Measurements from ENCODE around the gene ANKK1. TPM values are rescaled to one million over a fixed set of nuclear protein-coding genes. Genes with fewer than 3 reads are reported as not detected.

Gene ANKK1
- polyA plus RNA-seq, 4 donors, result 0.18 to 0.73 (median 0.35) TPM

Other genes with a start within 250 kb of the ANKK1 start
- 10 to 100 TPM; 35.2 to 46.3 (median 42.5) TPM for gene TTC12, start 73.2 kb upstream of the ANKK1 start, polyA plus RNA-seq (ENCODE audit: insufficient read length in 4 of 4)
- under 1 TPM; 0.21 to 0.60 (median 0.33) TPM for gene DRD2, start 87.6 kb downstream of the ANKK1 start, polyA plus RNA-seq (ENCODE audit: insufficient read length in 4 of 4)